Activated CD8-positive, alpha-beta memory T cell treated with anti-CD3 and anti-CD28 coated beads for 4 hours (primary cell): ENCODE measurements around the gene ZRANB2.
A peak's percentile ranks its signal among the peaks of the same experiment; 100 is the strongest.

ENCODE experiments used
- DNase-seq, 2 donors: peaks; one replicate each; pipeline ENCODE4 v3.0.0-alpha.2; 2020; ENCODE audit warnings: low read depth in 2 of 2

The ZRANB2 gene

GRCh38 chr1:71068325-71069240 lies 12.3 kb downstream of the ZRANB2 start:
- DNase-seq = no peak

- DNase-seq = no peak
Measured at GRCh38 chr1:71054791-71055190, 26.0 kb downstream of the ZRANB2 start.

- no peak for DNase-seq
Measured at GRCh38 chr1:71054281-71054731, 26.5 kb downstream of the ZRANB2 start.

GRCh38 chr1:71053758-71054157 lies 27.1 kb downstream of the ZRANB2 start:
- no peak for DNase-seq

- DNase-seq = no peak
Measured at GRCh38 chr1:71053146-71053545, 27.7 kb downstream of the ZRANB2 start.

GRCh38 chr1:71049951-71050598 lies 30.8 kb downstream of the ZRANB2 start:
- no peak for DNase-seq

GRCh38 chr1:71047635-71048607 lies 32.9 kb downstream of the ZRANB2 start, which contains the start of gene PTGER3:
Gene PTGER3, minus strand, starts transcription at chr1:71047816. Its CDS starts 239 bp downstream, at chr1:71047577.
- peak; percentile 21 to 31 for DNase-seq

- DNase-seq = no peak
Measured at GRCh38 chr1:71046891-71047634, 33.8 kb downstream of the ZRANB2 start.

GRCh38 chr1:71045463-71046028 lies 35.3 kb downstream of the ZRANB2 start:
- DNase-seq = no peak

- DNase-seq = no peak
Measured at GRCh38 chr1:71044833-71045232, 36.0 kb downstream of the ZRANB2 start.

GRCh38 chr1:71043065-71043464 lies 37.8 kb downstream of the ZRANB2 start:
- DNase-seq = no peak

GRCh38 chr1:71041806-71042205 lies 39.0 kb downstream of the ZRANB2 start:
- DNase-seq = no peak

GRCh38 chr1:71039661-71040262 lies 41.1 kb downstream of the ZRANB2 start:
- DNase-seq = no peak

GRCh38 chr1:71038942-71039341 lies 41.9 kb downstream of the ZRANB2 start:
- DNase-seq = no peak

GRCh38 chr1:71037829-71038620 lies 42.8 kb downstream of the ZRANB2 start:
- DNase-seq = no peak

GRCh38 chr1:71037066-71037465 lies 43.8 kb downstream of the ZRANB2 start:
- DNase-seq = no peak

GRCh38 chr1:71033136-71033535 lies 47.7 kb downstream of the ZRANB2 start:
- DNase-seq = no peak

- DNase-seq = no peak
Measured at GRCh38 chr1:71031426-71031825, 49.4 kb downstream of the ZRANB2 start.

- DNase-seq = no peak
Measured at GRCh38 chr1:71030026-71030425, 50.8 kb downstream of the ZRANB2 start.
